GM12873 (cell line): ENCODE measurements around the gene PTPRN2.

ENCODE experiments used
- CTCF ChIP-seq: IDR thresholded peaks from 2 replicates; pipeline ENCODE4 v1.5.1; 2012; ENCODE audit warnings: low read depth, mild to moderate bottlenecking, moderate library complexity, low read length, control low read depth; ENCODE audit not compliant: insufficient read depth; ENCODE audit errors: missing control alignments

PTPRN2 gene

GRCh38 chr7:158116235-158116634 is 471.4 kb downstream of the PTPRN2 start:
- TF ChIP-seq CTCF, result no peak

GRCh38 chr7:158114056-158114850 is 473.4 kb downstream of the PTPRN2 start:
- TF ChIP-seq CTCF, result no peak

- no peak for TF ChIP-seq CTCF
Observed at GRCh38 chr7:158113321-158114025, 474.1 kb downstream of the PTPRN2 start.

- TF ChIP-seq CTCF, result no peak
Observed at GRCh38 chr7:158112571-158113320, 474.9 kb downstream of the PTPRN2 start.

- TF ChIP-seq CTCF, result no peak
Observed at GRCh38 chr7:158111906-158112570, 475.6 kb downstream of the PTPRN2 start.

- no peak for TF ChIP-seq CTCF
Observed at GRCh38 chr7:158111049-158111751, 476.4 kb downstream of the PTPRN2 start.

GRCh38 chr7:158110661-158111048 is 477.0 kb downstream of the PTPRN2 start:
- no peak for TF ChIP-seq CTCF
